Endothelial cell of umbilical vein (primary cell): Measurements from ENCODE around the gene ZNF438. TPM values are rescaled to one million over a fixed set of nuclear protein-coding genes. Genes with fewer than 3 reads are reported as not detected.

Source experiments
- BruUV-seq: library from RNA; stranded (reverse); fragments of 400-500 nt; replicated peaks from 2 replicates; lab custom pipeline; 2021; lab: Mats Ljungman, UMichigan
- CTCF ChIA-PET: fragments of 300-600, 350-600 bp; sonication (Branson Sonifier 250); formaldehyde crosslinking; loops from one replicate; lab custom pipeline; 2021; ENCODE audit warnings: antibody characterized with exemption, inconsistent platforms; lab: Charles Lee
- POLR2A ChIA-PET: fragments of 300-600, 350-600 bp; sonication (Branson Sonifier 250); formaldehyde crosslinking; loops from one replicate; lab custom pipeline; 2021; ENCODE audit warnings: antibody characterized with exemption, inconsistent platforms; lab: Charles Lee
- DNase-seq: peaks from one replicate; pipeline ENCODE4 v3.0.0-alpha.2; 2011; ENCODE audit warnings: low read depth, low spot score
- FAIRE-seq: peaks from 2 replicates; lab custom pipeline; 2011; peaks lifted over from hg19 to GRCh38; lab: Jason Lieb, UNC
- H2AFZ ChIP-seq: 2 replicates; pipeline ENCODE4 v1.6.0; 2012; ENCODE audit warnings: low read depth, low read length, control low read depth, inconsistent platforms
- H3K27ac ChIP-seq: 2 replicates; pipeline ENCODE4 v1.5.1; 2011; ENCODE audit warnings: low read depth, mild to moderate bottlenecking, control low read depth, low read length, moderate library complexity; ENCODE audit not compliant: insufficient read depth
- H3K27me3 ChIP-seq, 2 experiments: 2 replicates each; pipeline versions ENCODE4 v1.6.0 to v1.6.1; 2011; ENCODE audit warnings: low read length in 2 of 2, mixed read lengths in 1 of 2; ENCODE audit not compliant: control insufficient read depth in 2 of 2, insufficient read depth in 2 of 2
- H3K36me3 ChIP-seq, 2 experiments: 2 replicates in 1 of 2; 3 replicates in 1 of 2; pipeline ENCODE4 v1.5.1; 2011; ENCODE audit warnings: low read length in 2 of 2, mild to moderate bottlenecking in 1 of 2, moderate library complexity in 1 of 2; ENCODE audit not compliant: control insufficient read depth in 2 of 2, insufficient read depth in 2 of 2; ENCODE audit errors: extremely low read depth in 1 of 2
- H3K4me1 ChIP-seq: 3 replicates; pipeline ENCODE4 v1.5.1; 2011; ENCODE audit warnings: mild to moderate bottlenecking, low read length; ENCODE audit not compliant: control insufficient read depth, insufficient read depth; ENCODE audit errors: extremely low read depth
- H3K4me2 ChIP-seq: 2 replicates; pipeline ENCODE4 v1.6.1; 2011; ENCODE audit warnings: low read length, control low read depth, mixed read lengths; ENCODE audit not compliant: insufficient read depth
- H3K4me3 ChIP-seq, 3 experiments: fragments of 200-600 bp in 1 of 3; sonication (generic), shearing (Covaris generic) in 1 of 3; replicated peaks in 1 of 3; 2 replicates each; pipeline ENCODE4 v1.5.1; 2011 to 2016; ENCODE audit warnings: control low read depth in 3 of 3, low read length in 3 of 3, mild to moderate bottlenecking in 2 of 3, inconsistent platforms in 1 of 3, low read depth in 1 of 3, moderate library complexity in 1 of 3; ENCODE audit not compliant: insufficient read depth in 1 of 3
- H3K79me2 ChIP-seq: 2 replicates; pipeline ENCODE4 v1.6.0; 2012; ENCODE audit warnings: low read length, inconsistent platforms; ENCODE audit not compliant: control insufficient read depth, insufficient read depth
- H3K9ac ChIP-seq: replicated peaks from 2 replicates; pipeline ENCODE3; 2011; ENCODE audit warnings: low read length, control low read depth; ENCODE audit not compliant: insufficient read depth; ENCODE audit errors: extremely low read depth
- H3K9me1 ChIP-seq: replicated peaks from 3 replicates; pipeline ENCODE4 v1.6.0; 2011; ENCODE audit warnings: mild to moderate bottlenecking, low read length; ENCODE audit not compliant: control insufficient read depth, insufficient read depth; ENCODE audit errors: extremely low read depth
- H3K9me3 ChIP-seq: replicated peaks from 2 replicates; pipeline ENCODE4 v1.5.1; 2012; ENCODE audit warnings: low read length, inconsistent platforms; ENCODE audit not compliant: control insufficient read depth, insufficient read depth
- H4K20me1 ChIP-seq: replicated peaks from 2 replicates; pipeline ENCODE3; 2011; ENCODE audit warnings: mild to moderate bottlenecking, low read length; ENCODE audit not compliant: control insufficient read depth, insufficient read depth; ENCODE audit errors: extremely low read depth
- CTCF ChIP-seq, 2 donors: IDR thresholded peaks; 1 replicate in 1 of 2; 2 replicates in 1 of 2; pipeline ENCODE4 v1.5.1; 2011; ENCODE audit warnings: low read length in 2 of 2, mild to moderate bottlenecking in 2 of 2, moderate library complexity in 2 of 2, control low read depth in 1 of 2, inconsistent platforms in 1 of 2, low read depth in 1 of 2; ENCODE audit not compliant: insufficient read depth in 1 of 2; ENCODE audit errors: extremely low read depth in 1 of 2
- EZH2 ChIP-seq: IDR thresholded peaks from 2 replicates; pipeline ENCODE4 v1.6.1; 2012; ENCODE audit warnings: borderline replicate concordance, low read depth, mild to moderate bottlenecking, moderate library complexity, low read length, inconsistent platforms; ENCODE audit not compliant: severe bottlenecking
- FOS ChIP-seq: IDR thresholded peaks from 2 replicates; pipeline ENCODE4 v1.6.1; 2011; ENCODE audit warnings: mild to moderate bottlenecking, low read length, moderate library complexity, borderline replicate concordance; ENCODE audit not compliant: insufficient read depth
- GATA2 ChIP-seq: IDR thresholded peaks from 2 replicates; pipeline ENCODE4 v1.7.0; 2011; ENCODE audit warnings: low read depth, mild to moderate bottlenecking, moderate library complexity, mixed read lengths, low read length; ENCODE audit not compliant: insufficient read length, insufficient read depth
- JUN ChIP-seq: IDR thresholded peaks from 2 replicates; pipeline ENCODE4 v1.6.1; 2011; ENCODE audit warnings: borderline replicate concordance, low read depth; ENCODE audit not compliant: insufficient read length, insufficient read depth
- MAX ChIP-seq: IDR thresholded peaks from 2 replicates; pipeline ENCODE4 v1.6.1; 2011; ENCODE audit not compliant: insufficient read depth, insufficient read length
- MYC ChIP-seq: IDR thresholded peaks from one replicate; pipeline ENCODE4 v1.6.1; 2011; ENCODE audit warnings: mild to moderate bottlenecking, low read depth, low read length
- POLR2A ChIP-seq: IDR thresholded peaks from 2 replicates; pipeline ENCODE4 v1.6.1; 2012; ENCODE audit warnings: low read depth, mild to moderate bottlenecking, control low read depth, low read length
- POLR2AphosphoS5 ChIP-seq: IDR thresholded peaks from 2 replicates; pipeline ENCODE4 v1.6.1; 2012; ENCODE audit warnings: low read depth, mild to moderate bottlenecking, control low read depth, low read length, moderate library complexity; ENCODE audit not compliant: insufficient read depth
- dilution Hi-C: fragments of 300-500 bp; cut with MboI; formaldehyde crosslinking; loops from one replicate; pipeline ENCODE4 v1.15.0; 2019; ENCODE audit warnings: low sequenced_read_pairs; ENCODE audit not compliant: extremely low pct_ligation_motif_present
- intact Hi-C: fragments of 100-400 bp; cut with micrococcal nuclease; formaldehyde crosslinking; loops from one replicate; pipeline ENCODE4 v1.10.0; 2022
- polyA plus RNA-seq, 4 experiments: library from polyadenylated mRNA; depleted of rRNA in 3 of 4; stranded (reverse) in 3 of 4; unstranded in 1 of 4; fragments of >200 nt; gene quantifications; 2 replicates each; pipeline versions ENCODE4 v1.2.1 to v1.2.3, GENCODE V29; 2011 to 2012; ENCODE audit warnings: missing spikeins in 1 of 4
- total RNA-seq: library from RNA; stranded (reverse); gene quantifications from 2 replicates; pipeline ENCODE4 v1.2.3, GENCODE V29; 2021

Gene ZNF438
- total and polyA plus RNA-seq, 2 donors (not counting 3 experiments of a cell fraction or from before 2014, with no cell fraction given) = 7.2 to 15.1 TPM

- FAIRE-seq (no peak), DNase-seq (peak; percentile 24)
- Histone ChIP-seq H3K27me3 (no peaks in the 10 kb centered on the region), H3K79me2 (no peaks in the 10 kb centered on the region), H3K9me3 (no peaks in the 10 kb centered on the region), H3K4me3 (no peak overlapping the region), H2AFZ (no peak overlapping the region), H3K4me1 (peaks cover 32% of the 10 kb centered on the region), H3K27ac (peak overlapping the region; percentile 92), H4K20me1 (no peaks in the 10 kb centered on the region), H3K9me1 (no peaks in the 10 kb centered on the region), H3K36me3 (no peaks in the 10 kb centered on the region), H3K4me2 (peak overlapping the region; percentile 85), H3K9ac (peak overlapping the region; percentile 77)
- POLR2A ChIA-PET = interaction anchor here (0.9 kb wide), 1 partner anchor 246 kb away, joined by 3 read pairs; no protein-coding TSS in a partner anchor
- TF ChIP-seq MYC (no peak), EZH2 (no peak), GATA2 (no peak), MAX (no peak), CTCF (IDR thresholded peaks at IDR 0.05; ENCODE audit: extremely low read depth in 1 of 2, insufficient read depth in 1 of 2, low read depth in 1 of 2, low read length in 2 of 2) (no peak), POLR2A (no peak), POLR2AphosphoS5 (no peak), JUN (no peak), FOS (no peak)
- no TSS peak for BruUV-seq
- dilution Hi-C loops = no loop called here
- intact Hi-C loops = loop anchor here (1.0 to 10.0 kb wide), 9 partner anchors 19 to 774 kb away; no protein-coding TSS in a partner anchor
- CTCF ChIA-PET = interaction anchor here (0.9 to 1.6 kb wide), 3 partner anchors 15 to 461 kb away, joined by 3 to 4 read pairs (median 4); no protein-coding TSS in a partner anchor
These were observed 865 bp downstream of the ZNF438 start for GRCh38 chr10:31030800-31031199.
